ENCODE results near the gene LRRC43. TPM values are rescaled to one million over a fixed set of nuclear protein-coding genes. Genes with fewer than 3 reads are reported as not detected.
A peak's percentile ranks its signal among the peaks of the same experiment; 100 is the strongest.

Gene LRRC43
- total RNA-seq, 1 donor from 2014 or later = 0.24 TPM

DNA sequence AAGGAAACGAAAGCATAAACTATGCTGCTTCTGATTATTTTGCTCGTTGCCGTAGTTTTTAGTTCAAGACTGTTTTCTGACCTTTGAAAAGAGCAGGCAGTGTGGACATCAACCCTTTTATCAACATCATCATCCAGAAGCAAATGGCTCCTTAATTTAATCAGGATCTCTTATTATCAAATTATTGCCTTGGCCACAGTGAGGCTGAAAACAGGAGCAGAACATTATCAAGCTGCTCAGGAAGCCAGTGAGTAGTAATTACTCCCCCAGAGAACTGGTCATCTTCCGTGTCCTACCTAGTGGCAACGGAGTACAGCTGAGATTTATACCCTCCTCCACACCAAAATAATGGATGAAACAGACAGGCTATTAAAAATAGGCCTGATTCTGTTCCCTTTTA lies 45.2 kb downstream of the LRRC43 start:
- H3K27ac ChIP-seq = no peak overlapping the region
- peaks cover 7% of the 10 kb centered on the region for H3K27me3 ChIP-seq
- DNase-seq (ENCODE audit: low spot score) = no peak
- H3K36me3 ChIP-seq = no peaks in the 10 kb centered on the region
- peaks cover 20% of the 10 kb centered on the region for H3K79me2 ChIP-seq (ENCODE audit: low read depth)
- peak overlapping the region; percentile 55 for H3K4me3 Mint-ChIP-seq
- no peaks in the 10 kb centered on the region for H3K9me3 ChIP-seq (ENCODE audit: low read depth)
- H3F3A ChIP-seq (ENCODE audit: low read depth) = peaks cover 34% of the 10 kb centered on the region
- TF ChIP-seq, protein P1, sequence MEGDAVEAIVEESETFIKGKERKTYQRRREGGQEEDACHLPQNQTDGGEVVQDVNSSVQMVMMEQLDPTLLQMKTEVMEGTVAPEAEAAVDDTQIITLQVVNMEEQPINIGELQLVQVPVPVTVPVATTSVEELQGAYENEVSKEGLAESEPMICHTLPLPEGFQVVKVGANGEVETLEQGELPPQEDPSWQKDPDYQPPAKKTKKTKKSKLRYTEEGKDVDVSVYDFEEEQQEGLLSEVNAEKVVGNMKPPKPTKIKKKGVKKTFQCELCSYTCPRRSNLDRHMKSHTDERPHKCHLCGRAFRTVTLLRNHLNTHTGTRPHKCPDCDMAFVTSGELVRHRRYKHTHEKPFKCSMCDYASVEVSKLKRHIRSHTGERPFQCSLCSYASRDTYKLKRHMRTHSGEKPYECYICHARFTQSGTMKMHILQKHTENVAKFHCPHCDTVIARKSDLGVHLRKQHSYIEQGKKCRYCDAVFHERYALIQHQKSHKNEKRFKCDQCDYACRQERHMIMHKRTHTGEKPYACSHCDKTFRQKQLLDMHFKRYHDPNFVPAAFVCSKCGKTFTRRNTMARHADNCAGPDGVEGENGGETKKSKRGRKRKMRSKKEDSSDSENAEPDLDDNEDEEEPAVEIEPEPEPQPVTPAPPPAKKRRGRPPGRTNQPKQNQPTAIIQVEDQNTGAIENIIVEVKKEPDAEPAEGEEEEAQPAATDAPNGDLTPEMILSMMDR (IDR thresholded peaks at IDR 0.05) = no peak
- TF ChIP-seq EZH2phosphoT487 (IDR thresholded peaks at IDR 0.05) (no peak), EZH2 (IDR thresholded peaks at IDR 0.05) (no peak)
- no peak overlapping the region for H3K27ac Mint-ChIP-seq
- H4K20me1 ChIP-seq (ENCODE audit: low read depth) = peaks cover 33% of the 10 kb centered on the region
- no peak overlapping the region for H2AFZ ChIP-seq (replicated peaks)
- no peak overlapping the region for H3K4me3 ChIP-seq
- H3K4me1 Mint-ChIP-seq = peaks cover 23% of the 10 kb centered on the region
- no peak overlapping the region for H3K9ac ChIP-seq
- H3K36me3 Mint-ChIP-seq = peaks cover 13% of the 10 kb centered on the region
- peaks cover 17% of the 10 kb centered on the region for H3K4me1 ChIP-seq
- H3K27me3 Mint-ChIP-seq (ENCODE audit: insufficient read depth, low read depth) = no peaks in the 10 kb centered on the region
- H3K4me2 ChIP-seq = no peak overlapping the region
- no peaks in the 10 kb centered on the region for H3K9me3 Mint-ChIP-seq

DNA sequence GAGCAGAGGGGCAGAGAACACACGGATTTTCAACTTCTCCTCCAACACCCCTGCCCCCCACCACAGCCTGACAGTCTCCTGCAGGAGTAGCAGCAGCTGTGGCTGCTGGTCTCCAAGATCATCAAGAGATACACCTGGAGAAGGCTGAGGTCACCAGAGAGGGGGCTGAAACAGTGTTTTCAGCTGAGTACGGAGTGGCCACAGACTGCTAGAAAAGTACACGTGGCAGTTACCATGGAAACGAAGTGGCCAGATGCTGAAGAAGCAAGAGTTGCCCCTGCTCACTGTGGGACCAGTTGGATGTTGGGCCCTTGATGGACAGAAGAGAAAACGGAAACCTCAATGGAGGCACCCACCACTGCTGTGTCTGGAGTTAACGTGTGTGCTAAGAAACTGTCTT lies 47.9 kb downstream of the LRRC43 start:
- Histone ChIP-seq H3K27ac (no peak overlapping the region), H3K4me1 (no peaks in the 10 kb centered on the region), H3K4me2 (no peak overlapping the region), H3K9me3 (ENCODE audit: low read depth) (no peaks in the 10 kb centered on the region), H3K9ac (no peak overlapping the region), H4K20me1 (ENCODE audit: low read depth) (peaks cover 14% of the 10 kb centered on the region), H3K4me3 (no peak overlapping the region), H3K27me3 (peaks cover 7% of the 10 kb centered on the region), H3K79me2 (ENCODE audit: low read depth) (no peaks in the 10 kb centered on the region), H2AFZ (replicated peaks) (no peak overlapping the region), H3K36me3 (no peaks in the 10 kb centered on the region), H3F3A (ENCODE audit: low read depth) (peaks cover 10% of the 10 kb centered on the region)
- H3K27me3 Mint-ChIP-seq (ENCODE audit: insufficient read depth, low read depth) = no peaks in the 10 kb centered on the region
- TF ChIP-seq EZH2 (IDR thresholded peaks at IDR 0.05) (no peak), EZH2phosphoT487 (IDR thresholded peaks at IDR 0.05) (no peak)
- TF ChIP-seq, protein P1 (IDR thresholded peaks at IDR 0.05) = no peak
- peaks cover 6% of the 10 kb centered on the region for H3K4me1 Mint-ChIP-seq
- no peaks in the 10 kb centered on the region for H3K9me3 Mint-ChIP-seq
- H3K4me3 Mint-ChIP-seq = no peak overlapping the region
- H3K36me3 Mint-ChIP-seq = peaks cover 8% of the 10 kb centered on the region
- no peak for DNase-seq (ENCODE audit: low spot score)
- H3K27ac Mint-ChIP-seq = no peak overlapping the region

DNA sequence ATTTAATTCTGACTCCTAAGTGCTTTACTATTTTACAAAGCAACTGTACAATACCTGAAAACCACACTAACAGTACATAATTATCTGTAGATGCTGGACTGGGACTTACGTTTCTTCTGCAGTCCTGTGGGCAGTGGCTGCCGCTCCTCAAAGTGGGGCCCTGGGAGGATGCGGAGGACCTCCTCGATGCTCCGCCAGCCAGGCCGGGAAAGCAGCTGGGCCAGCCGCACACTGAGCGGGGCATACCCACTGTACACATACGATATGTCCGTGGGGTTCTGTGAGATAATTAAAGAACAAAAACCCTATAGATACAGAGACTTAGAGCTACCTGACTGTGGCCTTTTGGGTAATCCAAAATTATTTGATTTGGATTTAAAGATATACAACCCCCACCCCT lies 49.8 kb downstream of the LRRC43 start:
- Histone ChIP-seq H2AFZ (replicated peaks) (no peak overlapping the region), H3F3A (ENCODE audit: low read depth) (no peaks in the 10 kb centered on the region), H3K9me3 (ENCODE audit: low read depth) (no peaks in the 10 kb centered on the region), H3K4me2 (no peak overlapping the region), H3K79me2 (ENCODE audit: low read depth) (no peaks in the 10 kb centered on the region), H3K36me3 (no peaks in the 10 kb centered on the region), H3K4me1 (no peaks in the 10 kb centered on the region), H3K4me3 (no peak overlapping the region), H3K9ac (no peak overlapping the region), H3K27ac (no peak overlapping the region), H3K27me3 (no peaks in the 10 kb centered on the region), H4K20me1 (ENCODE audit: low read depth) (peaks cover under 1% of the 10 kb centered on the region)
- no peak overlapping the region for H3K4me3 Mint-ChIP-seq
- TF ChIP-seq, protein P1 (IDR thresholded peaks at IDR 0.05) = no peak
- no peaks in the 10 kb centered on the region for H3K4me1 Mint-ChIP-seq
- no peaks in the 10 kb centered on the region for H3K9me3 Mint-ChIP-seq
- no peak overlapping the region for H3K27ac Mint-ChIP-seq
- no peaks in the 10 kb centered on the region for H3K27me3 Mint-ChIP-seq (ENCODE audit: insufficient read depth, low read depth)
- DNase-seq (ENCODE audit: low spot score) = no peak
- peaks cover 8% of the 10 kb centered on the region for H3K36me3 Mint-ChIP-seq

DNA sequence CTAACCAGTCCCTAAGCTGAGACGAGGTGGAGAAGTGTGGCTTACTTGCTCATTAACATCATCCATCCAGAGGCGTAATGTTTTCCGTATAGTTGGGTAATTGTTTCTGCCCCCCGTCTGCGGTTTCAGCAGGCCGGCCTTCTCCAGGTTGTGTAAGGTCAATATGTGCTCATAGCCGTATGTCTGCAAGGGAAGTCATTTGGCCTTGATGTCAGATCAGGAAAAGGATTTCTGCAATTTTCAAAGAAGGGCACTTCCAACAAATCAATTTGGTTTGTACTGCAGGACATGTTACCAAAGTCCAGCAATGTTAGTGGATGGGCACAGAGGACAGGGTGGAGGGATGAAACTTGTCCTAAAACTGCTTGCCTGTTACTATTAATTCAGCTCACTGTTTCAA lies 52.8 kb downstream of the LRRC43 start:
- no peak overlapping the region for H3K4me2 ChIP-seq
- H3K79me2 ChIP-seq (ENCODE audit: low read depth) = no peaks in the 10 kb centered on the region
- H3K4me1 Mint-ChIP-seq = no peaks in the 10 kb centered on the region
- H3K27ac Mint-ChIP-seq = no peak overlapping the region
- H3K4me3 Mint-ChIP-seq = no peak overlapping the region
- H3K9me3 Mint-ChIP-seq = no peaks in the 10 kb centered on the region
- no peak for TF ChIP-seq EZH2 (IDR thresholded peaks at IDR 0.05)
- TF ChIP-seq EZH2phosphoT487 (IDR thresholded peaks at IDR 0.05) = no peak
- TF ChIP-seq, protein P1 (IDR thresholded peaks at IDR 0.05) = no peak
- no peak overlapping the region for H2AFZ ChIP-seq (replicated peaks)
- no peaks in the 10 kb centered on the region for H3K27me3 ChIP-seq
- H4K20me1 ChIP-seq (ENCODE audit: low read depth) = no peaks in the 10 kb centered on the region
- H3K27me3 Mint-ChIP-seq (ENCODE audit: insufficient read depth, low read depth) = no peaks in the 10 kb centered on the region
- no peak overlapping the region for H3K9ac ChIP-seq
- no peaks in the 10 kb centered on the region for H3K9me3 ChIP-seq (ENCODE audit: low read depth)
- DNase-seq (ENCODE audit: low spot score) = no peak
- H3K4me3 ChIP-seq = no peak overlapping the region
- no peaks in the 10 kb centered on the region for H3F3A ChIP-seq (ENCODE audit: low read depth)
- no peak overlapping the region for H3K27ac ChIP-seq
- H3K4me1 ChIP-seq = no peaks in the 10 kb centered on the region
- no peaks in the 10 kb centered on the region for H3K36me3 ChIP-seq
- H3K36me3 Mint-ChIP-seq = peaks cover 12% of the 10 kb centered on the region

Data from neural progenitor cell (in vitro differentiated cells).